HG02571 (cell line): ENCODE measurements around the gene GJC1.
"Not testable (repeated sequence)": the region's sequence is repeated elsewhere in the genome, so short reads cannot be mapped to it uniquely, and the experiment has no call there.

Experiments used
- ATAC-seq: cut with Tn5 transposase; IDR thresholded peaks from one replicate; pipeline ENCODE4 v1.9.1; 2021; ENCODE audit warnings: mild to moderate bottlenecking, moderate library complexity; ENCODE audit not compliant: unreplicated experiment

Gene GJC1

GRCh38 chr17:44763170-44763569, 66.9 kb downstream of the GJC1 start:
- no peak for ATAC-seq

- no peak for ATAC-seq
These were observed 67.9 kb downstream of the GJC1 start for GRCh38 chr17:44761932-44762810.

- ATAC-seq: no peak
These were observed 69.4 kb downstream of the GJC1 start for GRCh38 chr17:44760474-44761308.

GRCh38 chr17:44759916-44760243, 70.2 kb downstream of the GJC1 start:
- ATAC-seq: no peak

- ATAC-seq: no peak
These were observed 70.8 kb downstream of the GJC1 start for GRCh38 chr17:44759086-44759915.

- ATAC-seq: no peak
These were observed 71.5 kb downstream of the GJC1 start, which contains the start of gene ADAM11 for GRCh38 chr17:44758414-44759085. Gene ADAM11 (plus strand): TSS chr17:44758988. CDS start chr17:44759200, 212 bp downstream.

- ATAC-seq: no peak
These were observed 72.1 kb downstream of the GJC1 start for GRCh38 chr17:44757918-44758413.

- ATAC-seq: no peak
These were observed 72.8 kb downstream of the GJC1 start for GRCh38 chr17:44757045-44757917.

- not testable (repeated sequence) for ATAC-seq
These were observed 74.9 kb downstream of the GJC1 start for GRCh38 chr17:44755180-44755579.

GRCh38 chr17:44754276-44754675, 75.8 kb downstream of the GJC1 start:
- no peak for ATAC-seq

GRCh38 chr17:44752953-44753861, 76.9 kb downstream of the GJC1 start:
- no peak for ATAC-seq

GRCh38 chr17:44751806-44752205, 78.3 kb downstream of the GJC1 start:
- ATAC-seq: no peak

GRCh38 chr17:44751331-44751730, 78.8 kb downstream of the GJC1 start:
- ATAC-seq: no peak

- no peak for ATAC-seq
These were observed 80.1 kb downstream of the GJC1 start for GRCh38 chr17:44749980-44750318.

GRCh38 chr17:44749076-44749979, 80.8 kb downstream of the GJC1 start:
- ATAC-seq: no peak
